HG03571 (cell line): ENCODE measurements around the gene PLXNA4.
"Not testable (repeated sequence)": the region's sequence is repeated elsewhere in the genome, so short reads cannot be mapped to it uniquely, and the experiment has no call there.

Experiments used
- ATAC-seq: cut with Tn5 transposase; IDR thresholded peaks from one replicate; pipeline ENCODE4 v1.9.1; 2021; ENCODE audit not compliant: unreplicated experiment

The PLXNA4 gene

GRCh38 chr7:132575982-132576720 lies at the start of gene PLXNA4:
Gene PLXNA4 (minus strand): TSS chr7:132576470. CDS start chr7:132508693, 67,777 bp downstream.
- no peak for ATAC-seq

- ATAC-seq: no peak
These were observed 49.4 kb upstream of the PLXNA4 start for GRCh38 chr7:132625651-132626050.

GRCh38 chr7:132622081-132622480 lies 45.8 kb upstream of the PLXNA4 start:
- no peak for ATAC-seq

GRCh38 chr7:132619967-132620366 lies 43.7 kb upstream of the PLXNA4 start:
- no peak for ATAC-seq

GRCh38 chr7:132618956-132619305 lies 42.7 kb upstream of the PLXNA4 start:
- ATAC-seq: no peak

DNA sequence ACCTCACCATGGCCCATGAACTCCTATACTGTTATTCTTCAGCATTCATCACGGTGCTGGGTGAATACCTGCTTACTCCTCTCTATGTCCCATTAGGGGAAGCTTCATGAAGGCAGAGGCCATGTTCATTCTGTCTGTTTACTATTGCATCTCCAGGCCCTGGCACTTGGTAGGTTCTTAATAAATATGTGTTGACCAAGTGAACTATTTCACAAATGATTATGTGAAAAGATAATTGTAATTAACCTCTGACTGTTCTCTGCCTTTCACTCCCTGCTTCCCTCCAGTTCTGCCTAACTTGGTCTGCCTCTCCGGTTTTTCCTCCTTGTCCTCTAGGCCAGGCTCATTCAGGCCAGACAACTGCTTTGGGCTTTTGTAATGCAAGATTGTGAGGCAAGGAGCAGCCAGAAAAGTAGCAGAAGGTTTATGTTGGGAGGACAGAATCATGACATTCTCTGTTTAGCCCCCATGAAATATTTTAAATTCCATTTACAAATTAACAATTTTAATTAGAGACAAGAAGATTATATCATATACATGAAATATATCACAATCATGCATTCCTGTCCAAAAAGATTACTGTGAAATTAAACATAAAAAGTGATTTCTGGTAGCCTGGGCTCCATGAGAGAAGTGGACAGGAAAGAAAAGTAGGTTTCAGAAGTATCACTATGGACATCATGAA lies 42.1 kb upstream of the PLXNA4 start:
- no peak for ATAC-seq

GRCh38 chr7:132614428-132615318 lies 38.4 kb upstream of the PLXNA4 start:
- ATAC-seq: no peak

DNA sequence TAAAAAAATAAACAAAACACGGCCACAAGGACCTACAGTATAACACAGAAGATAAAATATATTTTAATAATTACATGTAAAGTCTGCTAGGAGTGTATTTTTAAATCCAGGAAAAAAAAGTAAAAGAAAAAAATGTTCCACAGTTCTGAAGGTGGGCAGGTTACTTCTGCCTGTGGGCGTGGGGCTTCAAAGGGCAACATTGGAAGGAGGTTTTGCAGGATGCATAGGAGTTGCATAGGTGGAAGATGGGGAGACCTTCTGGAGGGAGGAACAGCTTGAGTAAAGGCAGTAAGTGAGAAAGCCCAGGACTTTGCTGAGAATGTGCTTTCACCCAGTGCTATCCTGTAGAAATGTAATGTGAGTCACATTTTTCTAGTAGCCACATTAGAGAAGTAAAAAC lies 37.5 kb upstream of the PLXNA4 start:
- ATAC-seq: no peak

DNA sequence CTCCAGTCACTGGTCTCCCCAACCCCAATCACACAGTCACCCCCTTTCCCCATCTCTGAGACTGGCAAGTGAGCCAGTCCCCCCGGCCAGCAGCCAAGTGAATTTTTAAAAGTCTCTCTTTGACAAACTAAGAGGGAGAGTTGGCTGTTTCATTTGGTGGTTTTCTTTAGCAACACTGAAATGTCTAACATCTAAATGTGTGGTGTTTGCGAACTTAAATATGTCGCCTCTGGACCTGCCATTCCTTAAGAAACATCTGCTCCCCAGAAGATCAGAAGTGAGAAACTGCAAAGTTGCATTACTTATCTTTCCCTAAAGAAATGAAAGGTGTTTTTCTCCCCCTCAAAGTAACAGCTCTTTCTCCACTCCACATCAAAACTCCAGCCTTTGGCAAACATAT lies 34.7 kb upstream of the PLXNA4 start:
- no peak for ATAC-seq

- no peak for ATAC-seq
These were observed 33.7 kb upstream of the PLXNA4 start for GRCh38 chr7:132609906-132610520.

GRCh38 chr7:132609222-132609621 lies 33.0 kb upstream of the PLXNA4 start:
- ATAC-seq: no peak

DNA sequence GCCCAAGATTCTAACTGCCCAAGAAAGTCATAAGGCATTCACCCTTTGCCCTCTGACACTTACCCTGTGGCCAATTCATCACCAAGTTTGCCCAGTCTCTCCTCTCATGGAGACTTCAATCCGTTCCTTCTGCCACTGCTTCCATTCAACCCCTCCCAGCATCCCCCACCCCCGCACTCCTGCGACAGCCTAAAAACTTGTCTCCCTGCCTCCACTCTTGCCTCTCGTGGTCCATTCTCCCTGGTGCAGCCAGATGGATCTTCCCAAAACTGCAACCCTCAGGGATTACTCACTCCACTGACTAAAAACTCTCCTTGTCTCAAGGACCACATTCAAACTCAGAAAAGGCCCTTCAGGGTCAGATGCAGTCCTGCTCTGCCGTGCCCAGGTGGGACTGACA lies 32.3 kb upstream of the PLXNA4 start:
- ATAC-seq: no peak

DNA sequence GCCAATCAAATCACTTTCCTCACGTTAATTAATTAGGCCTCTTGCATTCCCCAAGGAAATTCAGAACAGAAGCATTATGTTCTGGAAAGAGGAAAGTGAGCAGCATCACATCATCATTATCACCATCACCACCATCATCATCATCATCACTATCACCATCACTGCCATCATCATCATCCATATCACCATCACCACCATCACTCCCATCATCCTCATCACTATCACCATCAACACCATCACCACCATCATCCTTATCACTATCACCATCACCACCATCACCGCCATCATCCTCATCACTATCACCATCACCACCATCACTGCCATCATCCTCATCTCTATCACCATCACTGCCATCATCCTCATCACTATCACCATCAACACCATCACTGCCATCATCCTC lies 31.4 kb upstream of the PLXNA4 start:
- ATAC-seq: no peak

- ATAC-seq: no peak
These were observed 27.9 kb upstream of the PLXNA4 start for GRCh38 chr7:132604121-132604520.

GRCh38 chr7:132603220-132603833 lies 27.1 kb upstream of the PLXNA4 start:
- ATAC-seq: no peak

DNA sequence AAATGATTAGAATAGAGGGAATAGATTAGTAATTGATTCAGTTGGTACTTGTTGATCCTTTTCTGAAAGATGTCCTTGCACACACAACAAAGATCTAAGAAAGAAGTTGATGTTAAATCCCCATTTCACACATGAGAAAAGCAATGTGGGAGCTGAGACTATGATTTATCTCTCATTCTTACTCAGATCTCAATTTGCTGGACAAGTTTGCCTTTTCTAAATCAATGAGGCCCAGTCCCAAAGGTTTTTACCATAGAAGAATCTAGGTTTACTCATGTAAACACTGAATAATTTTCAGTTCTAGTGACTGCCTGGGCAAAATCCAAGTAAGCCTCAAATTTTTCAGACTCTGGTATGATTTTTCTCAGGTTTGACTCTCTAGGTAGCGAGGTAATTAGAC lies 25.5 kb upstream of the PLXNA4 start:
- ATAC-seq: no peak

DNA sequence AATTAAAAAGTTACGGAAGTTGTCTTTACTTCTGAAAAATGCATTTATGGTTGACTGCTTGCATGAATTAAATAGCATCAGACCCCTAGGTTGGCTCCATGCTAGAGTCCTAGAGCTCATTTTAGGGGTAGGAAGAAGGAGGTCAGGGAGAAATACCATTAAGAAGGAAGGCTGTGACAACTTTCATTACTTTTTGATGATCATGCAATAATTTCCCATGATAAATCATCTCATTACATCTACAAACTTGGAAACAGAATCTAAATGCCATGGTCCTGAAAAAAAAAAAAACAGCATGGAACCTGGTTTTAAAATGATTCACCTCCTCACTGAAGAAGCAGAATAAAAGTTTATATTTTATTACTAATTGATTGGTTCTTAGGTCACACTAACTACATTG lies 20.3 kb upstream of the PLXNA4 start:
- no peak for ATAC-seq

GRCh38 chr7:132594741-132595140 lies 18.5 kb upstream of the PLXNA4 start:
- ATAC-seq: not testable (repeated sequence)

- no peak for ATAC-seq
These were observed 16.7 kb upstream of the PLXNA4 start for GRCh38 chr7:132592936-132593335.

DNA sequence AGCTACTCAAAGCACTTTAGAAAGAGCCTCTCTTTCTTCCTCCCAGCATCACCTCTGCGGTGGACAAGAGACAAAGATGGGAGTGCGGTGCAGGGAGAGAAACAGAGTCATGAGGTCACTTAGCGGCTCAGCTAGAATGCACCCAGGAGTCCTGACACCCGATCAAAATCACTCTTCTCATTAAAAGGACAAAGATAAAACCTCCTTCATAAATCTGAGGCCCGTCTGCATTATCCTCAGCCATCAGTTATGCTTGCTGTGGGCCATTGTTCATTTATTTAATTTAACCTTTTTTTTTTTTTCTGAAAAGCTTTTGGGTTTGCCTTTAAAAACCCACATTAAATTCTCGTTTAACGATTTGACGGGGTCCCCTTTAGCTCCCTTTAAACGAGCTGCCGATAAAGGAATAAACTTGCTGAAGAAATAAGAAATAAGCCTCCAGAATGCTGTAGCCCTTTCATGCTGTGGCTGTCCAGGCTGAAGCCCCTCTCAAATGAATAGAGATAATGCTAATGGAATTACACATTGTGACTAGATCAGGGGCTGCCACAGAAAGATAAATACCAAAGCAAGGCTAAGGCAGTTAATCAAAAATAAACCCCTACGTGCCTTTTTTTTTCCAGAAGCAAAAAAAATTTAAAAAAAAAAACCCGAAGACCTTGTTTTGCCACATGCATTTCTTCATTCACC lies 16.1 kb upstream of the PLXNA4 start:
- ATAC-seq: no peak
